Caco-2 (cell line): Measurements from ENCODE around the gene ABHD14A. TPM values are rescaled to one million over a fixed set of nuclear protein-coding genes. Genes with fewer than 3 reads are reported as not detected.
"Not testable (repeated sequence)": the region's sequence is repeated elsewhere in the genome, so short reads cannot be mapped to it uniquely, and the experiment has no call there.

Experiments used
- BruUV-seq: library from RNA; stranded (reverse); fragments of 400-500 nt; replicated peaks from 2 replicates; lab custom pipeline; 2021; lab: Mats Ljungman, UMichigan
- CTCF ChIA-PET: fragments of 300-600 bp; sonication (Branson Sonifier 250); formaldehyde crosslinking; loops from one replicate; lab custom pipeline; 2022; ENCODE audit warnings: antibody characterized with exemption; lab: Charles Lee
- POLR2A ChIA-PET: fragments of 300-600 bp; sonication (Branson Sonifier 250); formaldehyde crosslinking; loops from one replicate; lab custom pipeline; 2022; ENCODE audit warnings: antibody characterized with exemption; lab: Charles Lee
- DNase-seq, 2 experiments: peaks; one replicate each; pipeline versions ENCODE4 v3.0.0 to v3.0.0-alpha.2; 2020 to 2022
- H3K27me3 ChIP-seq: replicated peaks from 2 replicates; pipeline ENCODE4 v1.6.0; 2011; ENCODE audit warnings: low read length; ENCODE audit not compliant: control insufficient read depth, insufficient read depth
- H3K36me3 ChIP-seq: 2 replicates; pipeline ENCODE4 v1.5.1; 2011; ENCODE audit warnings: low read length; ENCODE audit not compliant: control insufficient read depth, insufficient read depth
- H3K4me1 ChIP-seq: fragments of 250-450 bp; sonication (Bioruptor Pico); 2 replicates; pipeline ENCODE4 v1.5.1; 2020; ENCODE audit warnings: mild to moderate bottlenecking
- H3K4me3 ChIP-seq: 2 replicates; pipeline ENCODE4 v1.5.1; 2011; ENCODE audit warnings: low read depth, mild to moderate bottlenecking, control low read depth, low read length
- H3K9me3 ChIP-seq: fragments of 250-450 bp; sonication (Bioruptor Pico); 2 replicates; pipeline ENCODE4 v1.5.1; 2020; ENCODE audit warnings: mild to moderate bottlenecking, moderate library complexity
- H3K27ac Mint-ChIP-seq: one replicate; pipeline ENCODE4 v1.8.0; 2022; ENCODE audit warnings: mixed read lengths; ENCODE audit not compliant: unreplicated experiment
- H3K27me3 Mint-ChIP-seq: one replicate; pipeline ENCODE4 v1.8.0; 2022; ENCODE audit warnings: mixed read lengths; ENCODE audit not compliant: insufficient read depth, unreplicated experiment
- H3K36me3 Mint-ChIP-seq: one replicate; pipeline ENCODE4 v1.8.0; 2022; ENCODE audit warnings: mild to moderate bottlenecking, mixed read lengths; ENCODE audit not compliant: insufficient read depth, unreplicated experiment
- H3K4me1 Mint-ChIP-seq: one replicate; pipeline ENCODE4 v1.8.0; 2022; ENCODE audit warnings: low read depth, mixed read lengths; ENCODE audit not compliant: unreplicated experiment
- H3K4me3 Mint-ChIP-seq: one replicate; pipeline ENCODE4 v1.8.0; 2022; ENCODE audit warnings: mild to moderate bottlenecking, moderate library complexity, mixed read lengths; ENCODE audit not compliant: unreplicated experiment
- H3K9me3 Mint-ChIP-seq: one replicate; pipeline ENCODE4 v1.8.0; 2022; ENCODE audit warnings: mixed read lengths; ENCODE audit not compliant: unreplicated experiment
- intact Hi-C: fragments of 100-400 bp; cut with micrococcal nuclease; formaldehyde crosslinking; loops from one replicate; pipeline ENCODE4 v1.10.0; 2022; ENCODE audit not compliant: unreplicated experiment
- total RNA-seq: library from RNA; stranded (reverse); gene quantifications from 2 replicates; pipeline ENCODE4 v1.2.3, GENCODE V29; 2022
- TF ChIP-seq, protein P1 (sequence below), 2 experiments: fragments of 200-600 bp in 1 of 2; IDR thresholded peaks; 1 replicate in 1 of 2; 2 replicates in 1 of 2; pipeline versions ENCODE4 v1.5.1 to v1.8.0; 2011 to 2022; ENCODE audit warnings: antibody characterized with exemption in 1 of 2, control low read depth in 1 of 2, inconsistent platforms in 1 of 2, low read depth in 1 of 2, low read length in 1 of 2, mild to moderate bottlenecking in 1 of 2, moderate library complexity in 1 of 2; ENCODE audit not compliant: insufficient read depth in 1 of 2, severe bottlenecking in 1 of 2, unreplicated experiment in 1 of 2

Gene ABHD14A
- total RNA-seq, 1 experiment from 2014 or later: 14.0 TPM

DNA sequence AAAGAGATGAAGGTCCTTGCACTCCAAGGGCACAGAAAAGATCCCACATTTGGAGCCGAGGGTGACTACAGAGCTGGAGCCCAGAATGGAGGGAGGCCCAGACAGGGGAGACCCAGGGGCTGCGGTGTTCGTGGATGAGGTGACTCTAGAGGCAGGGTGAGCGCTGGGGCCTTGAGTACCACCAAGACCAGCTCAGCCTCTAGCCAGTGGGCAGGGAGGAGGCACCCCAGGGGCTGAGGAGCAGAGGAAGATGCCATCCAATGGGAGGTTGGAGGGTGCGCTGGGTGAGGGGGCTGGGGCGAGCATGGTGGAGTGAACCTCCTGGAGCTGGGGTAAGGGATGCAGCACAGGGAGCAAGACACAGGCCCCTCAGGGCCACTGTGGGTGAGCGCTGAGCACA lies 46.4 kb upstream of the ABHD14A start:
- no TSS peak for BruUV-seq
- TF ChIP-seq, protein P1, sequence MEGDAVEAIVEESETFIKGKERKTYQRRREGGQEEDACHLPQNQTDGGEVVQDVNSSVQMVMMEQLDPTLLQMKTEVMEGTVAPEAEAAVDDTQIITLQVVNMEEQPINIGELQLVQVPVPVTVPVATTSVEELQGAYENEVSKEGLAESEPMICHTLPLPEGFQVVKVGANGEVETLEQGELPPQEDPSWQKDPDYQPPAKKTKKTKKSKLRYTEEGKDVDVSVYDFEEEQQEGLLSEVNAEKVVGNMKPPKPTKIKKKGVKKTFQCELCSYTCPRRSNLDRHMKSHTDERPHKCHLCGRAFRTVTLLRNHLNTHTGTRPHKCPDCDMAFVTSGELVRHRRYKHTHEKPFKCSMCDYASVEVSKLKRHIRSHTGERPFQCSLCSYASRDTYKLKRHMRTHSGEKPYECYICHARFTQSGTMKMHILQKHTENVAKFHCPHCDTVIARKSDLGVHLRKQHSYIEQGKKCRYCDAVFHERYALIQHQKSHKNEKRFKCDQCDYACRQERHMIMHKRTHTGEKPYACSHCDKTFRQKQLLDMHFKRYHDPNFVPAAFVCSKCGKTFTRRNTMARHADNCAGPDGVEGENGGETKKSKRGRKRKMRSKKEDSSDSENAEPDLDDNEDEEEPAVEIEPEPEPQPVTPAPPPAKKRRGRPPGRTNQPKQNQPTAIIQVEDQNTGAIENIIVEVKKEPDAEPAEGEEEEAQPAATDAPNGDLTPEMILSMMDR (IDR thresholded peaks at IDR 0.05; ENCODE audit: insufficient read depth in 1 of 2, low read depth in 1 of 2, low read length in 1 of 2, severe bottlenecking in 1 of 2, unreplicated experiment in 1 of 2): no peak

DNA sequence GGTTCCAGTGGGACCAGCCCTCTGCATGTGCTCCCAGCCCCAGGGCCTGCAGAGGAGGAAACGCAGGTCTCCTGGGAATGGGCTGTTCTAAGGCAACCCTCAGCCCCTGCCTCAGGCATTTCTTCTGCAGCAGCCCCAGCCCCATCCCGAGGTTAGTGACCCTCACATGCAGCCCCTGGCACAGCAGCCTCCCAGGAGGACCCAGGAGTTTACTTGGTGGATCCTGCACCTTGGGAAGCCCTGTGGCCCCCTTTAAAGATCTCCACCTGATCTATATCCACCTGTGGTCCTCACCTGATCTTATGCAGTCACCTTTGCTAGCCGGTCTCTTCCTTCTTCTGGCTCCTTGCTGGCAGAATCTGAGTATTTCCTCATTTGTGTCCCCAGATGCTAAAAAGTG lies 45.9 kb upstream of the ABHD14A start:
- peaks cover 16% of the 10 kb centered on the region for H3K36me3 Mint-ChIP-seq
- H3K4me1 ChIP-seq, H3K9me3 Mint-ChIP-seq, H3K27me3 ChIP-seq, BruUV-seq, H3K27me3 Mint-ChIP-seq, H3K4me3 ChIP-seq, DNase-seq, H3K27ac Mint-ChIP-seq, H3K4me3 Mint-ChIP-seq, H3K36me3 ChIP-seq, CTCF ChIA-PET, H3K9me3 ChIP-seq, H3K4me1 Mint-ChIP-seq, intact Hi-C loops: not testable (repeated sequence)
- POLR2A ChIA-PET: interaction anchor here (0.5 kb wide), 1 partner anchor 225 kb away, joined by 7 read pairs; no protein-coding TSS in a partner anchor

More for the DNA sequence above, 46.4 kb upstream of the ABHD14A start:
- no peaks in the 10 kb centered on the region for H3K9me3 ChIP-seq
- H3K9me3 Mint-ChIP-seq: no peaks in the 10 kb centered on the region
- no peak overlapping the region for H3K4me3 ChIP-seq
- H3K27me3 ChIP-seq: no peaks in the 10 kb centered on the region
- H3K27me3 Mint-ChIP-seq: no peaks in the 10 kb centered on the region
- intact Hi-C loops: no loop called here
- no peaks in the 10 kb centered on the region for H3K4me1 Mint-ChIP-seq
- H3K27ac Mint-ChIP-seq: no peak overlapping the region
- H3K36me3 Mint-ChIP-seq: peaks cover 10% of the 10 kb centered on the region
- no peaks in the 10 kb centered on the region for H3K4me1 ChIP-seq
- ChIA-PET CTCF (no interaction called here), POLR2A (no interaction called here)
- no peak overlapping the region for H3K4me3 Mint-ChIP-seq
- DNase-seq: no peak
- H3K36me3 ChIP-seq: no peaks in the 10 kb centered on the region

DNA sequence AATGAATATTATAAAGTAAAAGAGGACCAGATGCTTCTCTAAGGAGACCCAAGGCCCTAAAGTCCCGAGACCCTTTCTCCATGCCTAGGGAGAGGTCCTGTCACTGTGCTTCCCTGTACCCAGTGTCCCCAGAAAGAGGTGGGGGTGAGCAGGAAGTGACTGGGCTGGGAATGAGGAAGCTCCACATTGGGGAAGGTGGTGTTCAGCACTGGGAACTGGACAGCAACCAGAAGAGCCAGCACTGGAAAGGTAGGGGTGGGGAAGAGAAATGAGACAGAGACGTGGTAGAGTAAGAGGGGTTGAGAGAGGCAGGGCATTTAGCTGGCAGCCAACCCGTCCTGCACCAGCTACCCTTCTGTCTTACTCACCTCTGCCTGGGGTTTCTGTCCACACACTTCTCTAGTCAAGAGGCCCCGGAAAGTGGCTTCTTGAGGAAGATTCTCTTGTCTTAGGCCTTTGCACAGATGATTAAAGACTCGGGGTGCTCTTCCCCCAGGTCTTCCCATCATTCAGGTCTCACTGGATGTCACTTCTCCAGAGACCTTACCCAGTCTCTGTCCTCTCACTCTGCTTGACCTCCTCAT lies 45.4 kb upstream of the ABHD14A start:
- POLR2A ChIA-PET: interaction anchor here (0.5 kb wide), 1 partner anchor 226 kb away, joined by 7 read pairs; no protein-coding TSS in a partner anchor
- H3K4me3 ChIP-seq: no peak overlapping the region
- Mint-ChIP-seq H3K9me3 (no peaks in the 10 kb centered on the region), H3K27ac (no peak overlapping the region), H3K4me3 (no peak overlapping the region), H3K4me1 (no peaks in the 10 kb centered on the region), H3K27me3 (no peaks in the 10 kb centered on the region), H3K36me3 (peaks cover 21% of the 10 kb centered on the region)
- no peaks in the 10 kb centered on the region for H3K9me3 ChIP-seq
- H3K4me1 ChIP-seq: no peaks in the 10 kb centered on the region
- CTCF ChIA-PET: no interaction called here
- BruUV-seq: no TSS peak
- H3K36me3 ChIP-seq: no peaks in the 10 kb centered on the region
- TF ChIP-seq, protein P1 (IDR thresholded peaks at IDR 0.05; ENCODE audit: insufficient read depth in 1 of 2, low read depth in 1 of 2, low read length in 1 of 2, severe bottlenecking in 1 of 2, unreplicated experiment in 1 of 2): no peak
- DNase-seq: peak in 1 of 2 experiments; percentile 32
- intact Hi-C loops: no loop called here
- H3K27me3 ChIP-seq: no peaks in the 10 kb centered on the region
